HUES48 (cell line): Measurements from ENCODE around the gene SAMD13.
A peak's percentile ranks its signal among the peaks of the same experiment; 100 is the strongest.

Experiments used
- H3K27ac ChIP-seq: one replicate; pipeline ENCODE4 v1.7.0; 2013; ENCODE audit warnings: low read depth, low read length, inconsistent platforms
- H3K27me3 ChIP-seq: 2 replicates; pipeline ENCODE4 v1.6.1; 2013; ENCODE audit warnings: mild to moderate bottlenecking, low read length; ENCODE audit not compliant: control insufficient read depth, insufficient read depth
- H3K36me3 ChIP-seq: 2 replicates; pipeline ENCODE4 v1.6.1; 2013; ENCODE audit warnings: low read length; ENCODE audit not compliant: control insufficient read depth, insufficient read depth
- H3K4me1 ChIP-seq: 2 replicates; pipeline ENCODE4 v1.6.1; 2013; ENCODE audit warnings: mild to moderate bottlenecking, low read length; ENCODE audit not compliant: control insufficient read depth, insufficient read depth
- H3K4me3 ChIP-seq: 2 replicates; pipeline ENCODE4 v1.5.1; 2013; ENCODE audit warnings: mild to moderate bottlenecking, low read depth, low read length
- H3K9ac ChIP-seq: 2 replicates; pipeline ENCODE4 v1.6.1; 2013; ENCODE audit warnings: mild to moderate bottlenecking, low read depth, low read length, moderate library complexity
- H3K9me3 ChIP-seq: 2 replicates; pipeline ENCODE4 v1.6.1; 2013; ENCODE audit warnings: low read length; ENCODE audit not compliant: control insufficient read depth, insufficient read depth

Gene SAMD13

DNA sequence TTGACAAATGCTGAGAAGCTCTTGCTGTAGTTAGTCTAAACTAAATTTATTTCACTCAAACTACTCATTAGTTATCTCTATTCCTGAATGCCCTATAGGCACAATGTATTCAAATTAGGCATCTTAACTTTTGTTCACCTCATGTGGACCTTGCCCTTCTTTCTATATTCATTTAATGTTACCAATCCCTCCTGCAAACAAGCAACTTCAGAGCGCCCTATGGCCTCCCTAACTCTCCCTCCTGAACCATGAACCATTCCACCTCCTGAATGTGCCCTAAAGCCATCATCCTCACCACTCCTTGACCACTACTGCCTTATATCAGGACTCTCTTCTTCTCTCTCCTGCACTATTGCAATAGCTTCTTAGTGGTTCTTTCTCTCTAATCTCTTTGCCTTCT lies 34.8 kb upstream of the SAMD13 start:
- no peaks in the 10 kb centered on the region for H3K36me3 ChIP-seq
- no peak overlapping the region for H3K27ac ChIP-seq
- peaks cover 6% of the 10 kb centered on the region for H3K4me1 ChIP-seq
- no peaks in the 10 kb centered on the region for H3K9me3 ChIP-seq
- no peak overlapping the region for H3K9ac ChIP-seq
- no peaks in the 10 kb centered on the region for H3K27me3 ChIP-seq
- H3K4me3 ChIP-seq, result no peak overlapping the region

- no peaks in the 10 kb centered on the region for H3K9me3 ChIP-seq
Measured at GRCh38 chr1:84267476-84267875, 34.0 kb upstream of the SAMD13 start.

GRCh38 chr1:84268346-84268745 lies 33.2 kb upstream of the SAMD13 start:
- Histone ChIP-seq H3K4me1 (peaks cover 19% of the 10 kb centered on the region), H3K27me3 (no peaks in the 10 kb centered on the region), H3K9me3 (no peaks in the 10 kb centered on the region), H3K27ac (no peak overlapping the region), H3K4me3 (no peak overlapping the region), H3K36me3 (no peaks in the 10 kb centered on the region), H3K9ac (no peak overlapping the region)

More at GRCh38 chr1:84267476-84267875, 34.0 kb upstream of the SAMD13 start:
- H3K27ac ChIP-seq, result no peak overlapping the region
- no peak overlapping the region for H3K9ac ChIP-seq
- no peaks in the 10 kb centered on the region for H3K36me3 ChIP-seq
- no peak overlapping the region for H3K4me3 ChIP-seq
- H3K4me1 ChIP-seq, result peaks cover 13% of the 10 kb centered on the region
- H3K27me3 ChIP-seq, result no peaks in the 10 kb centered on the region

- no peak overlapping the region for H3K27ac ChIP-seq
- H3K4me1 ChIP-seq, result peaks cover 19% of the 10 kb centered on the region
- no peak overlapping the region for H3K9ac ChIP-seq
- no peaks in the 10 kb centered on the region for H3K9me3 ChIP-seq
- no peaks in the 10 kb centered on the region for H3K27me3 ChIP-seq
- no peak overlapping the region for H3K4me3 ChIP-seq
- no peaks in the 10 kb centered on the region for H3K36me3 ChIP-seq
Measured at GRCh38 chr1:84269306-84269705, 32.2 kb upstream of the SAMD13 start.

- H3K4me1 ChIP-seq, result peaks cover 19% of the 10 kb centered on the region
- no peaks in the 10 kb centered on the region for H3K27me3 ChIP-seq
- H3K36me3 ChIP-seq, result no peaks in the 10 kb centered on the region
- H3K9ac ChIP-seq, result no peak overlapping the region
- H3K9me3 ChIP-seq, result no peaks in the 10 kb centered on the region
- H3K4me3 ChIP-seq, result no peak overlapping the region
- peak overlapping the region; percentile 75 for H3K27ac ChIP-seq
Measured at GRCh38 chr1:84271441-84272151, 29.9 kb upstream of the SAMD13 start.

GRCh38 chr1:84272401-84272800 lies 29.1 kb upstream of the SAMD13 start:
- H3K9ac ChIP-seq, result no peak overlapping the region
- no peaks in the 10 kb centered on the region for H3K36me3 ChIP-seq
- H3K27me3 ChIP-seq, result no peaks in the 10 kb centered on the region
- H3K9me3 ChIP-seq, result no peaks in the 10 kb centered on the region
- H3K4me1 ChIP-seq, result peaks cover 19% of the 10 kb centered on the region
- H3K27ac ChIP-seq, result no peak overlapping the region
- H3K4me3 ChIP-seq, result no peak overlapping the region

- peaks cover 6% of the 10 kb centered on the region for H3K4me1 ChIP-seq
- no peak overlapping the region for H3K27ac ChIP-seq
Measured at GRCh38 chr1:84277343-84278059, 24.0 kb upstream of the SAMD13 start.

GRCh38 chr1:84278905-84279304 lies 22.6 kb upstream of the SAMD13 start:
- H3K4me3 ChIP-seq, result no peak overlapping the region
- no peak overlapping the region for H3K9ac ChIP-seq
- no peaks in the 10 kb centered on the region for H3K9me3 ChIP-seq
- H3K4me1 ChIP-seq, result no peaks in the 10 kb centered on the region
- no peaks in the 10 kb centered on the region for H3K36me3 ChIP-seq
- no peak overlapping the region for H3K27ac ChIP-seq
- no peaks in the 10 kb centered on the region for H3K27me3 ChIP-seq

More at GRCh38 chr1:84277343-84278059, 24.0 kb upstream of the SAMD13 start:
- no peaks in the 10 kb centered on the region for H3K36me3 ChIP-seq
- no peaks in the 10 kb centered on the region for H3K9me3 ChIP-seq
- H3K27me3 ChIP-seq, result no peaks in the 10 kb centered on the region
- H3K4me3 ChIP-seq, result no peak overlapping the region
- H3K9ac ChIP-seq, result no peak overlapping the region

- Histone ChIP-seq H3K4me3 (no peak overlapping the region), H3K27ac (no peak overlapping the region), H3K9ac (no peak overlapping the region), H3K4me1 (no peaks in the 10 kb centered on the region), H3K27me3 (no peaks in the 10 kb centered on the region), H3K9me3 (peaks cover 3% of the 10 kb centered on the region; the same call in 1 of the 2 replicates), H3K36me3 (no peaks in the 10 kb centered on the region)
Measured at GRCh38 chr1:84280912-84281311, 20.6 kb upstream of the SAMD13 start.

DNA sequence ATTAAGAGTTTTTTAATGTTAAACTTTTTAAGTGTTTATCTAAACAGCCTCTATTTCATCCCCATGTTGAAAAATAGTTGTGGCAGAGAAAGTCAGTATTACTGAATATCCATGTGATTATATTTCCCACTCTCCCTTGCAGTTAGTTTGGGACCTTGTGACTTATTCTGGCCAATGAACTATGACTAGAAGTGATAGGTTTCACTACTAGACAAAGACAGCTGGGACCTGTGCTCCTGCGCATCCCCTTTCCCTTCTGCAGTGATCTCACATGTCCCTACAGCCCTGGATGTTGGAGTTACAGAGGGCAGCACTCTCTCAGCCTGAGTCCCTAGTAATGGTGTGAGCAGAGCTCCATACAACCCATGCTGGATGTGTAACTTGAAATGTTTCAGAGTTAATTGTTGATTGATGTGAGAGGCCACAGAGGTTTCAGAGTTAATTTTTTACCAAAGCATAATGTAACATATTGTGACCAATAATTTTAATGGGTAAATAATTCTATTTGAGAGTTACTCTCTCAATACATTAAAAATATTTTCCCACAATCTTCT lies 18.7 kb upstream of the SAMD13 start:
- Histone ChIP-seq H3K9me3 (peaks cover 21% of the 10 kb centered on the region), H3K4me3 (no peak overlapping the region), H3K27ac (no peak overlapping the region), H3K4me1 (no peaks in the 10 kb centered on the region), H3K27me3 (no peaks in the 10 kb centered on the region), H3K9ac (no peak overlapping the region), H3K36me3 (no peaks in the 10 kb centered on the region)

DNA sequence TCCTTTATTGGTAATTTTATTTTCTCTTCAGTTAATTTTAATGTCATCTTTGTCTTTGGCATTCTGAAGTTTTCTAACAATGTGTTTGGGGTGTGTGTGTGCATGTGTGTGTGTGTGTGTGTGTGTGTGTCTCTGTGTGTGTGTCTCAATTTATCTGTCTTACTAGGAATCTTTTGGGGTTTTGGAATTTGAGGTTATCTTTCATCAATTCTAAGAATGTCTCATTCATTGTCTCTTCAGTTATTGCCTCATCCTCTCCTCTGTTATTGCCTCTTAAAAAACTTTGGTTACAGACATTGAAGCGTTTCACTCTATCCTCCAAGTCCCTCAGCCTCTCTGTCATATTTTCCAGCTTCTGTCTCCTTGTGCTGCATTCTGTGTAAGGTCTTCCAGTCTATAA lies 18.1 kb upstream of the SAMD13 start:
- no peaks in the 10 kb centered on the region for H3K27me3 ChIP-seq
- H3K4me1 ChIP-seq, result no peaks in the 10 kb centered on the region
- no peak overlapping the region for H3K27ac ChIP-seq
- peaks cover 26% of the 10 kb centered on the region for H3K9me3 ChIP-seq
- no peak overlapping the region for H3K4me3 ChIP-seq
- no peaks in the 10 kb centered on the region for H3K36me3 ChIP-seq
- H3K9ac ChIP-seq, result no peak overlapping the region
